PFSK-1 (cell line): ENCODE data around the gene LIX1.

Experiments
- FOXP2 ChIP-seq: optimal IDR thresholded peaks from 2 replicates; pipeline ENCODE3; 2011; ENCODE audit warnings: borderline replicate concordance, control low read depth, inconsistent platforms; ENCODE audit not compliant: insufficient read depth; ENCODE audit errors: extremely low read length, extremely low read depth
- POLR2AphosphoS5 ChIP-seq: IDR thresholded peaks from 2 replicates; pipeline ENCODE4 v1.6.1; 2012; ENCODE audit warnings: low read depth, mild to moderate bottlenecking, control low read depth, low read length, moderate library complexity
- REST ChIP-seq, 2 experiments: IDR thresholded peaks; 2 replicates each; pipeline versions ENCODE4 v1.6.1 to v1.8.0; 2011 to 2012; ENCODE audit warnings: low read depth in 2 of 2, low read length in 2 of 2, control low read depth in 1 of 2, inconsistent platforms in 1 of 2, mild to moderate bottlenecking in 1 of 2, moderate library complexity in 1 of 2; ENCODE audit not compliant: insufficient read depth in 1 of 2
- SIN3A ChIP-seq: IDR thresholded peaks from 2 replicates; pipeline ENCODE4 v1.6.1; 2012; ENCODE audit warnings: mild to moderate bottlenecking, low read length, moderate library complexity, borderline replicate concordance; ENCODE audit not compliant: insufficient read depth
- TAF1 ChIP-seq: IDR thresholded peaks from 2 replicates; pipeline ENCODE4 v1.6.1; 2012; ENCODE audit warnings: low read length, control low read depth, borderline replicate concordance; ENCODE audit not compliant: insufficient read depth

Gene LIX1

DNA sequence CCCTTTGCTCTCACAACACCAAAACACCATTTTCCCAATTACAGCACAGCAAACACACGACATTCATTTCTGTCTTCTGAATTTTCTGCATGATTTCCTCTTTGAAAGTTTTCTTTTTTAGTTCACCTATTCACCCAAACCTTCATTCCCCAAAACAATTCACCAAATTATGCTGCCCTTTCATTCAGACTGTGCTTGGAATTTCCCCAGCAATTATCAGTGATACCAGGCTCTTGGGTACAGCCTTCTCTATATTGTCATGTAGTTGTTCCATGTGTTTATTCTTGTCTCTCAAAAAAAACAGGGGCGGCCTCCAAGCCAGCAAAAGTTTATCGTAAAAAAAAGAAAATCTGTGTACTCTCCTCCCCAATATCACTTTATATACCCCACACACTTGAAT is 9.0 kb upstream of the LIX1 start:
- TF ChIP-seq FOXP2, result no peak
- TF ChIP-seq REST (IDR thresholded peaks at IDR 0.05; ENCODE audit: insufficient read depth in 1 of 2, low read depth in 2 of 2, low read length in 2 of 2), result no peak
- no peak for TF ChIP-seq SIN3A
- TF ChIP-seq POLR2AphosphoS5, result no peak
- TF ChIP-seq TAF1, result no peak

- TF ChIP-seq FOXP2 (no peak), REST (IDR thresholded peaks at IDR 0.05; ENCODE audit: insufficient read depth in 1 of 2, low read depth in 2 of 2, low read length in 2 of 2) (no peak), TAF1 (no peak), SIN3A (no peak), POLR2AphosphoS5 (no peak)
Measured at GRCh38 chr5:97150401-97150800, 8.0 kb upstream of the LIX1 start.

- no peak for TF ChIP-seq POLR2AphosphoS5
- no peak for TF ChIP-seq REST (IDR thresholded peaks at IDR 0.05; ENCODE audit: insufficient read depth in 1 of 2, low read depth in 2 of 2, low read length in 2 of 2)
- no peak for TF ChIP-seq SIN3A
- no peak for TF ChIP-seq TAF1
- TF ChIP-seq FOXP2, result no peak
Measured at GRCh38 chr5:97149709-97150108, 7.3 kb upstream of the LIX1 start.

DNA sequence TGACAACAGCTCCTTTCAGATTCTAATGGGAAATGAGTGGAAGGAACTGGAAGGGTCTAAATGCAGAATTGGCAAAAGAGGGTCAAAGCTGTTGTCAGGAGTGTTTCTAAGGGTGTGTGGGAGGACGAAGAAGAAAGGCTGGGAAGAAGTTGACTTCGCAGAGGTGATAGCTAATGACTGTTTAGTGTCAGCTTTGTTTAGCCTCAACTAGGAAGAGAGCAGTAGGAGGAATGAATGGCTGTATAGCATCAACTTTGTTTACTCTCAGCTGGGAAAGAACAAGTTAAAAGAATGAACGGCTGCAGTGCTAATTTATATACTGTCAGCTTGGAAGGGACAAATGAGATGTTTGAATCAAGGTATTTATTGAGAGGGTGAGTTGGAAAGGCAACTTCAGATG is 5.9 kb upstream of the LIX1 start:
- TF ChIP-seq TAF1 (no peak), POLR2AphosphoS5 (no peak), REST (IDR thresholded peaks at IDR 0.05; ENCODE audit: insufficient read depth in 1 of 2, low read depth in 2 of 2, low read length in 2 of 2) (no peak), FOXP2 (no peak), SIN3A (no peak)

GRCh38 chr5:97143704-97144103 is 1.3 kb upstream of the LIX1 start:
- TF ChIP-seq SIN3A, result no peak
- TF ChIP-seq FOXP2, result no peak
- TF ChIP-seq REST (IDR thresholded peaks at IDR 0.05; ENCODE audit: insufficient read depth in 1 of 2, low read depth in 2 of 2, low read length in 2 of 2), result no peak
- no peak for TF ChIP-seq POLR2AphosphoS5
- no peak for TF ChIP-seq TAF1
